NB4 (cell line): ENCODE results near the gene GOLGA1.
A peak's percentile ranks its signal among the peaks of the same experiment; 100 is the strongest.

Experiments used
- CTCF ChIP-seq: IDR thresholded peaks from one replicate; pipeline ENCODE4 v1.5.1; 2012; ENCODE audit warnings: low read depth, low read length
- MYC ChIP-seq: IDR thresholded peaks from 2 replicates; pipeline ENCODE4 v1.6.1; 2011; ENCODE audit warnings: low read depth, low read length
- POLR2A ChIP-seq: IDR thresholded peaks from 2 replicates; pipeline ENCODE4 v1.6.1; 2011; ENCODE audit warnings: mild to moderate bottlenecking; ENCODE audit not compliant: insufficient read length; ENCODE audit errors: extremely low read depth
- TF ChIP-seq, protein P1 (sequence below): IDR thresholded peaks from 2 replicates; pipeline ENCODE4 v1.6.1; 2011; ENCODE audit warnings: low read depth, low read length

- peak; percentile 33 for TF ChIP-seq CTCF
- TF ChIP-seq POLR2A, result no peak
- TF ChIP-seq, protein P1, sequence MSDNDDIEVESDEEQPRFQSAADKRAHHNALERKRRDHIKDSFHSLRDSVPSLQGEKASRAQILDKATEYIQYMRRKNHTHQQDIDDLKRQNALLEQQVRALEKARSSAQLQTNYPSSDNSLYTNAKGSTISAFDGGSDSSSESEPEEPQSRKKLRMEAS, result no peak
- TF ChIP-seq MYC, result no peak
These were observed 101.1 kb downstream of the GOLGA1 start for GRCh38 chr9:124839612-124840299.
